Myocyte (in vitro differentiated cells): Measurements from ENCODE around the gene CYTH3. TPM values are rescaled to one million over a fixed set of nuclear protein-coding genes. Genes with fewer than 3 reads are reported as not detected.

Experiments
- DNase-seq: peaks from one replicate; pipeline ENCODE4 v3.0.0-alpha.2; 2012; ENCODE audit warnings: low read depth
- total RNA-seq: library from RNA; depleted of rRNA; stranded (reverse); fragments of >200 nt; gene quantifications from 2 replicates; pipeline ENCODE4 v1.2.3, GENCODE V29; 2014

Gene CYTH3
- total RNA-seq, 1 donor from 2014 or later = 58.6 TPM

- DNase-seq = no peak
Measured at GRCh38 chr7:6167587-6168476, 104.6 kb downstream of the CYTH3 start.

GRCh38 chr7:6167004-6167551, 105.3 kb downstream of the CYTH3 start:
- no peak for DNase-seq

- no peak for DNase-seq
Measured at GRCh38 chr7:6166443-6166891, 106.0 kb downstream of the CYTH3 start.

GRCh38 chr7:6165521-6166320, 106.7 kb downstream of the CYTH3 start:
- DNase-seq = no peak

DNA sequence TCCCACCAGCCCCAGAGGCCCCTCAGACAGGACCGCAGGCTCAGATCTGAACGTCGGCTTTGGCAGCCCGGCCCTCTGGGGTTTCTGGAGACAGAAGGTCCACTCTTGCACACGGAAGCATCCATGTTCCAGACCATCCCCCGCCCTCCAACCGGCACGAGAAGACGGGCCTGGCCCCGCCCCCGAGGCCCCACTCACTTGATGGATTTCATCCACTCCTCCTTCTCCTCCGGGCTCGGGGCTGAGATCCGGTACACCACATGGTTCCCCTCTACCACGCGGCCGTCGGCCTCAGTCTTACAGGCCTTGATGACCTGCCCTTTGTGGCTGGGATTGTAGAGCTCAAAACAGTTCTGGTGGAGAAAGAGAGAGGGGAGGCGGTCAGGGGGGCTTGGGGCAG, 107.3 kb downstream of the CYTH3 start:
- DNase-seq = no peak

GRCh38 chr7:6164491-6164890, 107.9 kb downstream of the CYTH3 start:
- DNase-seq = no peak

DNA sequence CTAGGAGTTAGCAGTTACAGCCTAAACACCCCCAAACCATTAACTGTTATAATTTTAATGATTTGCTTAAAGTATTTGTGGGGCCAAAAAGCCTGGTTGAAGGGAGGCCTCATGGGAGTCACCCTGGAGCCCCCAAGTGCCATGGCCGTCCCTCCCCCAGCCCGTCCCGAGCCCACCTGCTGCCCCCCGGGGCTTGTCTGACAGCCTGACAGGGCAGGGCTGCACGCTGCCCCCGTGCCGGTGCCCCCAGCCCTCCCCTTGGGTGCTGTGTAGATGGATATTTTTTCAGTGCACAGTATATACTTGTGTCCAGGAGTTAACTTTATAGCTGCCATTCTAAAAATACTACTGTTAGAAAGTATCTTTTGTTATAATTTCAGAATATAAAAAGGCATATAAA, 108.4 kb downstream of the CYTH3 start:
- DNase-seq = no peak

- no peak for DNase-seq
Measured at GRCh38 chr7:6163402-6163801, 109.0 kb downstream of the CYTH3 start.

DNA sequence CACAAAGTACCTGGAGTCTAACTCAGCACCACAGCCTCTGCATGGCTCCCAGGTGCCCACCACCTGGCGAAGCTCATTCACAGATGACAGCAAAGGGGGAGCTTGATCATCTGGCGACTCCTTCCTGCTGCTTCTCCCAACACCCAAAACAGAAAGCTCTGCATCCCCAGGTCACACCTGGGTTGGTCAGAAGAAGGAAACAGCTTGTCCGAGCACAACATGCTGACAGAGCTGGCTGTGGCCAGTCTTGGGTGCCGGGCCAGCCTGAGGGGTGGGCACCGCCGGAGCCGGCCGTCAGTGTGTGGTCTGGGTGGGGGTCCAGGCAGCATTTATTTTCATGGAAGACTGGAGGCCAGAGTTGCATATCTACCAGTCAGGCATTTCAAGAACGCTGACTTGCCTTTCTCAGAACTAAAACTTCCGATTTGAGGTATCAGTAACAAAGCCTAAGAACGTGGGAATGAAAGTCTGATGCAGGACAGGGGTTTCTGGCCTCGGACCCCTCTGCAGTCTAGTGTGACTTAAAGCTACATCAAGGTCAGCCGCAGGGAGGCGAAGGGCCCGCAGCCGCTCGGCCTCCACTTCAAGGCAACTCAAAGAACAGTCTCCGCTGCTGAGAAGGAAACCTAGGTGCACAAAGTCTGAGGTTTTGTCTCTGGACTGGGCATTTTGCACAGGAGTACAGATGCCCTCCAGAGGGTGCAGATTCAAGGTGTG, 109.6 kb downstream of the CYTH3 start:
- DNase-seq = no peak

DNA sequence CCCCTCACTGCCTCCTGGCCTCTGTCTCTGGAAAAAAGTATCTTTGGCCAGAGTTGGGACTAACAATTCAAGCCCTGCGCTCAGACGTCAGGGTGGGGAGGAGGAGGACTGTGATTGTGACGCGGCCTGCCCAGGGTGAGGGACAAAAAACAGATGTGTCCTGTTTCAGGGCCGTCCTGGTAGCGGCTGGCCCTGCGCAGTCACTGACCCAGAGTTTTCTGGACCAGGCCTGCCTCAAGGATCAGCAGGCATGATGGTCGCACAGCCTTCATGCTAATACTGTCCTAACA, 110.1 kb downstream of the CYTH3 start:
- no peak for DNase-seq

DNA sequence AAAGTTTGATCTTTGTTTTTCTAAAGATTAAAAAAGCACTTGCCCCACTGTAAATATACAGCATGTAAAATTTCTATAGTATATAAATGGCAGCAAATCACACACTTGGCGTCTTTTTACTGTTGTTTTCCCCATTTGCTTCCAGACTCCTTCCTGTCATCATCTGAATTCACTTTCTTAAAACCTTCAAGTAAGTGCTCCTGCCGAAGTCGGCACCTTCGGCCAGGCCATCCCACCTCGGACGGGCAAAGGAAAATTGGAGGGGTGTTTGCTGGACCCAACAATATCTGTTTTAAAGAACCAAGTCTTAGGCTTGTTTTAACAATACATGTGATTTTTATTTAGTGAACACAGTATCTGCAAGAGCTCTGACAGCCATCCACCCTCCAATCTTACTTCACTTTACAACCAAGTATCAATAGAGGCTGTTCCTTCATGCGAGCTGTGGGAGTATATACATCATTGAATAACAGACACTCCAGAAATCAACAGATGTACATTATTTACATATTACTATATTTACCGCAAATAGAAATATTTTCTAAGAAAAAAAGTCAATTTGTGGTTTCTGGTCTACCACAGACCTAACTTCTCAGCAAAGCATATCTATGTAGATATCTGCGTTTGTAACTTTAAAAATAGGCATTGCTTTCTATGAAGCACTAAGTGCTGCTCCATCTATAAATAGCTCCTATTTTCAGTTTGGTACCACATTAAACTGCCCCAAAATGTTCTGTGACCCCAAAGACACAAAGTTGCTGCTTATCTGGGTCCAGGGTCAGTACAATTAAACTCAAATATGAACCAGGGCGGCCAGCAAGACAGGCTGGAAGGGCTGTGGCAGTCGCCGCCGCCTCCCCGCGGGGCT, 110.7 kb downstream of the CYTH3 start:
- DNase-seq = no peak

DNA sequence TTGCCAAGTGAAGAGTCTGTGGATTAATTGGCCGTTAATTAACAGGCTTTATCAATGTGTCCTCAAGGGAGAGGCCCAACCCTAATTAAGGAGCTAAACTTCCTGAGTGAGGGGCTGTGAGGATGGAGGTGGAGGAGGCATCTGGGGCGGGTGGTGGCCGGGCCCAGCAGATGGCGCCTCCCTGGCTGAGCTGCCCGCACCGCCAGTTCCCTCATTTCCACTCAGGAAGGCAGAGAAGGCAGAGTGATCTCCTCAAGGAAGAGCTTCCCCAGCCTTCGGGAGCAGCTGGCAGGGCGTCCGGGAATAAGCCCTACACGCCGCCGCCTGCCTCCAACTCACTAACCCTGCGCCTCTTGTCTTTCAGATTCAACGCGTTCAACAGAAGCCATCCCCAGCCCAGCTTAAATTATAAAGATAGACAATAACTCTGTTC, 112.2 kb downstream of the CYTH3 start:
- peak; percentile 82 for DNase-seq

DNA sequence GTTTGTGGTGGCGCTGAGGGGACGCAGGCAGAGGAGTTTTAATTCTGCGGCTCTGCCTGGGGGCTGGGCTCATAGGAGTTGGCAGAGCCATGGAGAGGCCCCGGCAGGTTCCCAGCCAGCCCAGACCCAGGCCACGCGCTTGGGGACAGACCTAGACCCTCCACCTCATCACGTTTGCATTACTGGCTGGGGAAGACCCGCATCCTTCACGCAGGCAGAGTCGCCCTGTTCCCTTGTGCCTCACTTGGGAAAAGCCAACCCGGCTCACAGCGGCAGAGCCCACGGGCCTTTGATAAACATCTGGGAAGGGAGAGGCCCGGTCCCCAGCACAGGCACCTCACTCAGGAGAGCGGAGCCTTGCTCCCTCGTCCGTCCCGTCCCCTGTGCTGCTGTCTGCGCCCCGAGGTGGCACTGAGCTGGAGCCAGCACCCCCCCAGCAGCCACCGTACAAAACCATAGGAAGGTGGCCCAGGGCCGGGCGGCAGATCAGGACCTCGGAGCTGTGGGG, 112.8 kb downstream of the CYTH3 start:
- DNase-seq = no peak

DNA sequence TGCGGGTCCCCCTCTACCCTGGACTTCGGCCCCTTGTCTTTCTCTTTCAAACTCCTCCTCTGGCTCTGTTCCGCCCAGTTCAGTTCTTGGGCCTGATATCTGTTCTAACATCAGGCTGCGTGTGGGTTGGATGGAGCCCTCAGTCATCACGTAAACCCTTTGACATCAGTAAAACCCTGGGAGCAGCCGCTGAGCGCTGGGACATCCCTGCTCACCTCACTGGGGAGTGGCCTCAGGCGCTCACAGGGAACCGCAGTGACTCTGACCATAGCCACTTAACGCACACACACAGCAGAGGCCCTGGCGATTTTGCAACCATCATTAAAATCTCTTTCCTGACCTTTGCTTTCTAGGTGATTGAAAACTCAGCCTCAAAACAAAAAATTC, 113.3 kb downstream of the CYTH3 start:
- no peak for DNase-seq

- no peak for DNase-seq
Measured at GRCh38 chr7:6158424-6159096, 113.9 kb downstream of the CYTH3 start.

- no peak for DNase-seq
Measured at GRCh38 chr7:6157685-6158423, 114.6 kb downstream of the CYTH3 start.

DNA sequence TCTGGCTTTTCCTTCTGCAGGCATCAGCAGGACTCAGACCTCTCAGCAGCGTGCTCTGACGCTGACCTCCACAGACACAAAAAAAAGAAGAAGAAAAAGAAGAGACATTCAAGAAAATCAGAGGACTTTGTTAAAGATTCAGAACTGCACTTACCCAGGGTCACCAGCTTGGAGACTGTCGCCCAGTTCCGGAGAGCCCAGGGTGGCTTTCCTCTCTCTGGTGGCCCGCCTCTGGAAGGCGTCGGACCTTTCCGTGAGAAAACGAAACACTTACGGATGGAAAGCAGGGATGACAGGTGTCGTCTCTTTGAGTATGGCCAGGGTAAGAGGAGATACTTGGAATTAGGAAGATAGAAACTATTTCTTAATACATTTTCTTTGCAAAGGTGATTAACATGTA, 115.7 kb downstream of the CYTH3 start:
- DNase-seq = no peak

GRCh38 chr7:6155596-6155995, 116.8 kb downstream of the CYTH3 start:
- no peak for DNase-seq
